ENCODE measurements around the gene SPATA20. TPM values are rescaled to one million over a fixed set of nuclear protein-coding genes. Genes with fewer than 3 reads are reported as not detected.

Gene SPATA20
- total RNA-seq, 2 experiments from 2014 or later = 15.8 to 16.1 TPM

GRCh38 chr17:50565402-50566350, 18.7 kb downstream of the SPATA20 start:
- Mint-ChIP-seq H3K27me3 (ENCODE audit: low read depth) (peaks cover 43% of the 10 kb centered on the region), H3K9me3 (no peaks in the 10 kb centered on the region), H3K4me3 (no peak overlapping the region), H3K4me1 (ENCODE audit: low read depth) (peaks cover 8% of the 10 kb centered on the region), H3K27ac (no peak overlapping the region), H3K36me3 (ENCODE audit: low read depth) (no peaks in the 10 kb centered on the region)
- DNase-seq = no peak
- intact Hi-C loops (cut with micrococcal nuclease) = no loop called here
- CTCF ChIA-PET = no interaction called here

GRCh38 chr17:50566886-50567285, 19.9 kb downstream of the SPATA20 start:
- no peaks in the 10 kb centered on the region for H3K9me3 Mint-ChIP-seq
- CTCF ChIA-PET = no interaction called here
- peaks cover 43% of the 10 kb centered on the region for H3K27me3 Mint-ChIP-seq (ENCODE audit: low read depth)
- H3K27ac Mint-ChIP-seq = no peak overlapping the region
- H3K4me1 Mint-ChIP-seq (ENCODE audit: low read depth) = peaks cover 8% of the 10 kb centered on the region
- no peak for DNase-seq
- no peaks in the 10 kb centered on the region for H3K36me3 Mint-ChIP-seq (ENCODE audit: low read depth)
- no peak overlapping the region for H3K4me3 Mint-ChIP-seq
- intact Hi-C loops (cut with micrococcal nuclease) = no loop called here

- Mint-ChIP-seq H3K4me1 (ENCODE audit: low read depth) (peaks cover 4% of the 10 kb centered on the region), H3K27ac (no peak overlapping the region), H3K36me3 (ENCODE audit: low read depth) (no peaks in the 10 kb centered on the region), H3K9me3 (no peaks in the 10 kb centered on the region), H3K4me3 (no peak overlapping the region), H3K27me3 (ENCODE audit: low read depth) (peaks cover 30% of the 10 kb centered on the region)
- intact Hi-C loops (cut with micrococcal nuclease) = no loop called here
- no peak for DNase-seq
- CTCF ChIA-PET = interaction anchor here (1.4 kb wide), 1 partner anchor 58 kb away, joined by 3 read pairs; no protein-coding TSS in a partner anchor
These were observed 21.7 kb downstream of the SPATA20 start for GRCh38 chr17:50568659-50569058.

GRCh38 chr17:50569592-50569991, 22.6 kb downstream of the SPATA20 start:
- H3K27ac Mint-ChIP-seq = no peak overlapping the region
- H3K4me1 Mint-ChIP-seq (ENCODE audit: low read depth) = peaks cover 4% of the 10 kb centered on the region
- intact Hi-C loops (cut with micrococcal nuclease) = no loop called here
- no peaks in the 10 kb centered on the region for H3K36me3 Mint-ChIP-seq (ENCODE audit: low read depth)
- H3K27me3 Mint-ChIP-seq (ENCODE audit: low read depth) = peaks cover 21% of the 10 kb centered on the region
- CTCF ChIA-PET = no interaction called here
- H3K9me3 Mint-ChIP-seq = no peaks in the 10 kb centered on the region
- no peak for DNase-seq
- no peak overlapping the region for H3K4me3 Mint-ChIP-seq

GRCh38 chr17:50570032-50570431, 23.1 kb downstream of the SPATA20 start:
- H3K4me3 Mint-ChIP-seq = no peak overlapping the region
- H3K9me3 Mint-ChIP-seq = no peaks in the 10 kb centered on the region
- H3K4me1 Mint-ChIP-seq (ENCODE audit: low read depth) = peaks cover 1% of the 10 kb centered on the region
- intact Hi-C loops (cut with micrococcal nuclease) = no loop called here
- CTCF ChIA-PET = no interaction called here
- H3K27ac Mint-ChIP-seq = no peak overlapping the region
- H3K36me3 Mint-ChIP-seq (ENCODE audit: low read depth) = no peaks in the 10 kb centered on the region
- peaks cover 17% of the 10 kb centered on the region for H3K27me3 Mint-ChIP-seq (ENCODE audit: low read depth)
- DNase-seq = no peak

- CTCF ChIA-PET = no interaction called here
- Mint-ChIP-seq H3K4me1 (ENCODE audit: low read depth) (no peaks in the 10 kb centered on the region), H3K4me3 (no peak overlapping the region), H3K9me3 (no peaks in the 10 kb centered on the region), H3K36me3 (ENCODE audit: low read depth) (no peaks in the 10 kb centered on the region), H3K27me3 (ENCODE audit: low read depth) (peaks cover 15% of the 10 kb centered on the region), H3K27ac (no peak overlapping the region)
- no peak for DNase-seq
- intact Hi-C loops (cut with micrococcal nuclease) = no loop called here
These were observed 23.6 kb downstream of the SPATA20 start for GRCh38 chr17:50570528-50570927.

- H3K27ac Mint-ChIP-seq = no peak overlapping the region
- H3K4me1 Mint-ChIP-seq (ENCODE audit: low read depth) = no peaks in the 10 kb centered on the region
- CTCF ChIA-PET = no interaction called here
These were observed 24.7 kb downstream of the SPATA20 start for GRCh38 chr17:50571681-50572080.

GRCh38 chr17:50572541-50572940, 25.6 kb downstream of the SPATA20 start:
- no peak overlapping the region for H3K27ac Mint-ChIP-seq
- no peaks in the 10 kb centered on the region for H3K4me1 Mint-ChIP-seq (ENCODE audit: low read depth)
- DNase-seq = no peak
- H3K4me3 Mint-ChIP-seq = no peak overlapping the region
- no peaks in the 10 kb centered on the region for H3K36me3 Mint-ChIP-seq (ENCODE audit: low read depth)
- CTCF ChIA-PET = no interaction called here
- H3K9me3 Mint-ChIP-seq = no peaks in the 10 kb centered on the region
- intact Hi-C loops (cut with micrococcal nuclease) = no loop called here
- H3K27me3 Mint-ChIP-seq (ENCODE audit: low read depth) = peaks cover 1% of the 10 kb centered on the region

More at GRCh38 chr17:50571681-50572080, 24.7 kb downstream of the SPATA20 start:
- DNase-seq = no peak
- Mint-ChIP-seq H3K9me3 (no peaks in the 10 kb centered on the region), H3K27me3 (ENCODE audit: low read depth) (peaks cover 4% of the 10 kb centered on the region), H3K36me3 (ENCODE audit: low read depth) (no peaks in the 10 kb centered on the region), H3K4me3 (no peak overlapping the region)
- intact Hi-C loops (cut with micrococcal nuclease) = no loop called here

- no peaks in the 10 kb centered on the region for H3K36me3 Mint-ChIP-seq (ENCODE audit: low read depth)
- no peaks in the 10 kb centered on the region for H3K9me3 Mint-ChIP-seq
- CTCF ChIA-PET = interaction anchor here (0.6 to 1.6 kb wide), 8 partner anchors 27 to 352 kb away, joined by 3 to 5 read pairs (median 3); partner anchors contain the start of genes RSAD1 and SPATA20
- no peaks in the 10 kb centered on the region for H3K4me1 Mint-ChIP-seq (ENCODE audit: low read depth)
- no peak overlapping the region for H3K27ac Mint-ChIP-seq
- no peak for DNase-seq
- H3K4me3 Mint-ChIP-seq = no peak overlapping the region
- H3K27me3 Mint-ChIP-seq (ENCODE audit: low read depth) = peaks cover 4% of the 10 kb centered on the region
- intact Hi-C loops (cut with micrococcal nuclease) = no loop called here
These were observed 27.1 kb downstream of the SPATA20 start for GRCh38 chr17:50573866-50574611.

GRCh38 chr17:50575581-50576210, 28.7 kb downstream of the SPATA20 start:
- no peak for DNase-seq
- no peaks in the 10 kb centered on the region for H3K9me3 Mint-ChIP-seq
- H3K27ac Mint-ChIP-seq = no peak overlapping the region
- no peak overlapping the region for H3K4me3 Mint-ChIP-seq
- H3K36me3 Mint-ChIP-seq (ENCODE audit: low read depth) = no peaks in the 10 kb centered on the region
- H3K27me3 Mint-ChIP-seq (ENCODE audit: low read depth) = peaks cover 4% of the 10 kb centered on the region
- H3K4me1 Mint-ChIP-seq (ENCODE audit: low read depth) = no peaks in the 10 kb centered on the region
- intact Hi-C loops (cut with micrococcal nuclease) = no loop called here
- CTCF ChIA-PET = interaction anchor here (0.7 to 1.6 kb wide), 3 partner anchors 34 to 97 kb away, joined by 3 to 5 read pairs (median 3); partner anchors contain the start of gene RSAD1

- no peak overlapping the region for H3K4me3 Mint-ChIP-seq
- CTCF ChIA-PET = no interaction called here
- no peaks in the 10 kb centered on the region for H3K36me3 Mint-ChIP-seq (ENCODE audit: low read depth)
- DNase-seq = no peak
- H3K4me1 Mint-ChIP-seq (ENCODE audit: low read depth) = no peaks in the 10 kb centered on the region
- intact Hi-C loops (cut with micrococcal nuclease) = no loop called here
- H3K27ac Mint-ChIP-seq = no peak overlapping the region
- H3K9me3 Mint-ChIP-seq = no peaks in the 10 kb centered on the region
- H3K27me3 Mint-ChIP-seq (ENCODE audit: low read depth) = peaks cover 6% of the 10 kb centered on the region
These were observed 29.9 kb downstream of the SPATA20 start for GRCh38 chr17:50576864-50577263.

GRCh38 chr17:50577451-50577954, 30.5 kb downstream of the SPATA20 start:
- CTCF ChIA-PET = no interaction called here
- H3K4me3 Mint-ChIP-seq = no peak overlapping the region
- DNase-seq = no peak
- H3K9me3 Mint-ChIP-seq = no peaks in the 10 kb centered on the region
- H3K36me3 Mint-ChIP-seq (ENCODE audit: low read depth) = no peaks in the 10 kb centered on the region
- H3K27me3 Mint-ChIP-seq (ENCODE audit: low read depth) = peaks cover 6% of the 10 kb centered on the region
- no peak overlapping the region for H3K27ac Mint-ChIP-seq
- H3K4me1 Mint-ChIP-seq (ENCODE audit: low read depth) = no peaks in the 10 kb centered on the region
- intact Hi-C loops (cut with micrococcal nuclease) = no loop called here
